Medulla oblongata (tissue), 1 donor: ENCODE results near the gene IRF1.
A peak's percentile ranks its signal among the peaks of the same experiment; 100 is the strongest.

ENCODE experiments used
- DNase-seq: peaks from one replicate; pipeline ENCODE4 v3.0.0-alpha.2; 2015; ENCODE audit errors: extremely low spot score

Gene IRF1

GRCh38 chr5:132461569-132462070, 29.0 kb downstream of the IRF1 start:
- DNase-seq, result no peak

- no peak for DNase-seq
Observed at GRCh38 chr5:132460846-132461568, 29.6 kb downstream of the IRF1 start.

GRCh38 chr5:132459983-132460838, 30.4 kb downstream of the IRF1 start:
- DNase-seq, result peak; percentile 53

DNA sequence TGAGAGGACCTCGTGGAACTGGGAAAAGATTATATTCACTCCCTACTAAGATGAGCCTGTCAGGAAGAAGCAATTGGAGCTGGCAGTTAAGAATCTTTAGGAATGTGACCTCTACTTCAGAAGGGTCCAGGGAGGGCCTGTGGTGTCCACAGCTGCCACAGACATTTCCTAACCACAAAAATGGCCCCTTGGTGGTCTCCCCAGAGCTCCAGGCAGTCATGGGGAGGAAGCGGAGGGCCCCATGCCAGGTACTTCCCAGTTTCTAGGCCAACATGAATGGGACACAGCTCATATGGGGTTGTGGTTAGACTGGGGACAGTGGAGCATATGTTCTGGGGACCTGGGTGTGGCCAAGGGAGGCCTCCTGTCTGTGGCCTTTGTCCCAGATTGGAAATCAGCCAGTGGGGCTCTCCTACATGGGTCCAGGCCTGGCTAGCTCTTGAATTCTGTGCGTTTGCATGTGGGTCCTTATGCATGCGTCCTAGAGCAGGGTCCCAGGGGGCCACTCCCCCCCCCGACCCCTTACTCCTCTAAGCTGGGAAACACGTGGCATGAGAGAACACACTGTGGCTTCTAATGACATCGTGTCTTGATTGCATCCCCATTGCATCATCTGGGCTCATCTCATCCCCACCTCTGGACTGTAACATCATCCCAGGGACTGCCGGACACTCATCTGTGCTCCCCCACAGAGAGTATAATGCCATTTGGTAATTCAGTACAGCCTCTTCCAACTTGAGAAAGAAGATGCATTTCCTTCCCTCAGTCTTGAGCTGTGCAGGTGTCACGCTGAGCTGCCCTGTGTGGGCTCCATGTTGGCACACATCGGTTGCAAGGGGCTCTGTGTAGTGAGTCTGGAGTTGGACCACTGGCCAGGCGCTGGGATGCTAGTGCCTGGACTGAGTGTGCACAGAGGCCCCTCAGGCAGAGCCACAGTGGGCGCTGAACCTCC, 31.3 kb downstream of the IRF1 start:
- DNase-seq, result no peak

- DNase-seq, result no peak
Observed at GRCh38 chr5:132458651-132459030, 31.9 kb downstream of the IRF1 start.

DNA sequence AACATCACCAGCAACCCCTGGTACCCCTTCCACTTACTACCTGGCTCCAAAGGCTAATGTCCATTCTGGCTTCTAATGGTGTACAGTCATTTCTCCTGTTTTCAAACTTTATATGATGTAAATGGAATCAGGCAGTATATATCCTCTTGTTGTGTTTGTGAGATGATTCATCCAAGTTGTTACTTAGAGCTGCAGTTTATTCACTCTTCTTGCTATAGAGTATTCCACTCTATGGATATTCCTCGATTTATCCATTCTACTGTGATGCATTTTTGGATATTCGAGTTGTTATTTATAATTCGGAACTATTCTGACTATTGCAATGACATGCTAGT, 32.4 kb downstream of the IRF1 start:
- no peak for DNase-seq

DNA sequence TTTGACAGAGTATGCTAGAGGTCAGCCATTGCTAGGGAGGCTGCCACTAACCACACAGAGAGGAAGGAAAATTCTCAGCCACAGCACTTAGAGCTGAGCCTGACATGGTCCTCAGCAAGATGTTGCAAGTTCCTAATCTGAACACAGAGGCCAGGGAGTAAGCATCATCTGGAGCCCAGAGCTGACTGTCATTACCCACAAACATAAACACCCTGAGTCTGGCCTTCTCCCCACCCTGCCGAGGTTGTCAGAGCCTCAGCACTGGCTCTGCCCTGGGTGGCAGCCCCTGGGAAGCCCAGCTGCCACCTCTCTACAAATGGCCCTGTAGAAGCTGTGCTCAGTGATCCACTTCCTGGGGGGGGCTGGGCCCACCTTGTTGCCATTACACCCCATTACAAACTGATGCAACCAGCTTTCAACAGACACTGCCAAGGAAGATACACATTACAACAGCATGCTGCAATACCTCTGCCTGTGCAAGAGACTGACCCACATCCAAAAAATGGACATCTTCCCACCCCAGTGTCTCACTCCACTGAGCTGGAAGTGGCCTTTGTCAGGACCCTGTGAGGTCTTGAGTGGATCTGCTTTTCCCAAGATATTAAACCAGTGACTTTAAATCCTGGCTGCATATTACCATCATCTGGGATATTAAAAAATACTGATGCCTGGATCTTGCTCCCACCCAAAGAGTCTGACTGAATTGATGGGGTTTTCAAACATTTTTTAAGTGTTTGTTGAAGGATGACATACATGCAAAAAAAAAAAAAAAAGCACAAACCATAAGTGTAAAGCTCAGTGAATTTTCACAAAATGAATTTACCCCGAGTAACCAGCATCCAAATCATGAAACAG, 33.0 kb downstream of the IRF1 start:
- DNase-seq, result no peak

- DNase-seq, result no peak
Observed at GRCh38 chr5:132456987-132457361, 33.6 kb downstream of the IRF1 start.

- no peak for DNase-seq
Observed at GRCh38 chr5:132456296-132456986, 34.1 kb downstream of the IRF1 start.

- no peak for DNase-seq
Observed at GRCh38 chr5:132455614-132456115, 34.9 kb downstream of the IRF1 start.

DNA sequence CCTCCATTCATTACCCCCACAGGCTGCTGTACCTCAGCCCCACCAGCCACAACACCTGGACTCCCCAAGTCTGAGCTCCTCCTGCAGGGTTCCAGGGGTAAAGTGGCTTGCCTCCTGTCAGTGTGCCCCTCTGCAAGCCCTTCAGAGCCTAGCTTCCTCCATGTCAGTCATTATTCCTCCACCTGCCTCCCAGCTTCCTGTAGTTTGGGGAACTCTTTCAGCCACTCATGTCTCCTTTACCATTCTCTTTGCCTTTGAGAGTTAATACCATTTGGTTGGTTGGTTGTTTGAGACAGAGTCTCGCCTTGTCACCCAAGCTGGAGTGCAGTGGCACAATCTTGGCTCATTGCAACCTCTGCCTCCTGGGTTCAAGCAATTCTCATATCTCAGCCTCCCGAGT, 36.2 kb downstream of the IRF1 start:
- DNase-seq, result no peak

- no peak for DNase-seq
Observed at GRCh38 chr5:132451387-132451786, 39.2 kb downstream of the IRF1 start.

- DNase-seq, result no peak
Observed at GRCh38 chr5:132449060-132449459, 41.5 kb downstream of the IRF1 start.

DNA sequence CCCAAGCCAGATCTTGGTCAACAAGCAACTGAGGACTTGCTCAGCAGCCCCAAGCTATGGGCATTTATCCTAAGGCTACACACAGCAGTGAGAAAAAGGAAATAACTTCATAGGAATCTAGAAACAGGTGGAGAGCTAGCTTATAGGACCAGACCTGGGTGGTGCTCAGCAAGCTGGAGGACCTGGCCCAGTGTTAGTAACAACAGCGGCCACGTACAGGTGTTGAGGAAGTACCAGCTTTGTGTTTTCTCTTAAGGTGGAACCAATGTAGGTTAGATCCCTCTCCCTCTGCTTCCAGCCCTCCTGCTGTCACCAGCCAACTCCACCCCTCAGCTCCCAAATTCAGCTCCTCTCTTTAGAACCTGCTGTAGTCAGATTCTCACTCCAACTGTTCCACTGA, 43.4 kb downstream of the IRF1 start:
- no peak for DNase-seq

- DNase-seq, result peak; percentile 91
Observed at GRCh38 chr5:132446621-132447020, 44.0 kb downstream of the IRF1 start.

DNA sequence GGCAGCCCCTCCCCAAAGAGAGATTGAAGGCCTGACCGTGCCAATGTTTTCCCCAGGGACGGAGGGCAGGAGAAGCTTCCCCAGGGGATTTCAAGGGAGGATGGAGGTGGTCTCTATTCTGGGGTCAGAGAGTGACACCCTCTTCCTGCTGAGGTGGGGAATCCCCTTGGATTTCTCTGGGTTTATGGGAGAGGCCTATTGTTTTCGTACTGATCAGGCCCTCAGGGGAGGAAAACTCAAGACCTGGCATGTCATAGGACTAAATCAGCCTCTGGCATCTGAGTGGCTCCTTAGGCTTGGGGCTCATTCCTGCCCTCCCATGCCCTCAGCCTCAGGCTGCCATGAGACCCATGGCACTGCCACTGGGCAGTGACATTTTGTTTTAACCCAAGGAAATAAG, 44.6 kb downstream of the IRF1 start:
- DNase-seq, result no peak

DNA sequence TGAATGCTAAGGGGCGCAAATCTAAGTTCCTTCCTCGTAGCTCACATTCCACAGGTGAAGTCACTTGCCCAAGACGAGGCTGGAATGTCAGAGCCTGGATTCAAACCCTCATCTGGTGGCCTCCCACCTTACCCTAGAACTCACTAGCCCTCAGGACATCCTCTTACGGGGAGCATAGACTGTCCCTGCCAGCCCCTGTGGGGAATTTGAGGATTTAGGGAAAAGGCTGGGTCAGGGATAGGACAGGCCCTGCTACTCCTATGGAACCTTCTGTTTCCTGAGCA, 45.0 kb downstream of the IRF1 start:
- no peak for DNase-seq

- DNase-seq, result no peak
Observed at GRCh38 chr5:132444841-132445639, 45.5 kb downstream of the IRF1 start.

DNA sequence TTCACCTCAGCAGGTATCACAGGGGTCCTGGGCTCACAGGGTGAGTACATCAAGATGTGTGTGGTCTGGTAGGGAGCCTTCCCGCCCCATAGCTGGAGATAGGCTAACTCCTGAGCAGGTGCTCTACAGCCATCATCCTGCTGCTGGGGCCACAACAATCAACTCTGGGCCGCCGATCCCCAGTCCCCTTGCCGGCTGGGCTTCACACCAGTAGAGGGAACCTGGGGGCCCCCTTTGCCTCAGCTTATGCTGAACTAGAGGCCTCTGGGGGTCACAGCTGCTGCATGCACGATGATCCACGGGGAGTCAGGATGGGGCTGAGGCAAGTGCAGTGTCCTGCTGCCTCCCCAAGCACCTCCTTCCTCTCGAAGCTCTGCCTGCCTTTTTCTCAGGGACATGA, 46.5 kb downstream of the IRF1 start:
- DNase-seq, result no peak
